C4-2B (cell line): ENCODE results near the gene MAN1A1.

ENCODE experiments used
- CTCF ChIP-seq: fragments of 450-650 bp; conservative IDR thresholded peaks from 2 replicates; pipeline ENCODE4 v1.5.1; 2017; ENCODE audit warnings: mild to moderate bottlenecking
- ZFX ChIP-seq: fragments of 450-650 bp; IDR thresholded peaks from 2 replicates; pipeline ENCODE4 v1.6.1; 2017

GRCh38 chr6:119280668-119281067, 68.9 kb downstream of the MAN1A1 start:
- TF ChIP-seq CTCF (no peak), ZFX (no peak)
